ENCODE measurements around the gene GRM7.

GRCh38 chr3:7781395-7781794 is 920.5 kb downstream of the GRM7 start:
- TF ChIP-seq POLR2A (IDR thresholded peaks at IDR 0.05) (no peak), CTCF (IDR thresholded peaks at IDR 0.05) (no peak)
